GM12878 (cell line): ENCODE data around the gene GALNTL6. TPM values are rescaled to one million over a fixed set of nuclear protein-coding genes. Genes with fewer than 3 reads are reported as not detected.

Experiments
- ATAC-seq: fragments of 200-7000 bp; cut with Tn5 transposase; 3 replicates; pipeline ENCODE4 v1.9.1; 2020; ENCODE audit warnings: mild to moderate bottlenecking, moderate library complexity
- BruUV-seq: library from RNA; stranded (reverse); fragments of 400-500 nt; replicated peaks from 2 replicates; lab custom pipeline; 2021; lab: Mats Ljungman, UMichigan
- CTCF ChIA-PET: fragments of 300-600 bp; sonication (Branson Sonifier 250); formaldehyde crosslinking; extraction: SDS; loops from one replicate; lab custom pipeline; 2021; ENCODE audit warnings: inconsistent platforms; lab: Yijun Ruan, JAX
- POLR2A ChIA-PET: fragments of 350-600 bp; formaldehyde crosslinking; extraction: SDS; loops from one replicate; lab custom pipeline; 2021; ENCODE audit warnings: inconsistent platforms; lab: Charles Lee
- RAD21 ChIA-PET: fragments of 300-600 bp; sonication (Branson Sonifier 250); formaldehyde crosslinking; loops from one replicate; lab custom pipeline; 2023; ENCODE audit warnings: antibody characterized with exemption; ENCODE audit not compliant: unreplicated experiment; lab: Charles Lee
- SMC1A ChIA-PET: fragments of 300-600 bp; sonication (Branson Sonifier 250); formaldehyde crosslinking; loops from one replicate; lab custom pipeline; 2023; ENCODE audit not compliant: unreplicated experiment, uncharacterized antibody; lab: Charles Lee
- DNase-seq: peaks from one replicate; pipeline ENCODE4 v3.0.0-alpha.2; 2011; ENCODE audit warnings: low read depth, low spot score
- FAIRE-seq: peaks from 3 replicates; lab custom pipeline; 2011; peaks lifted over from hg19 to GRCh38; lab: Jason Lieb, UNC
- H2AFZ ChIP-seq: 2 replicates; pipeline ENCODE4 v1.6.0; 2011; ENCODE audit warnings: low read depth, low read length, control low read depth; ENCODE audit not compliant: control insufficient read depth
- H3K27ac ChIP-seq: 2 replicates; pipeline ENCODE4 v1.5.1; 2011; ENCODE audit warnings: control low read depth; ENCODE audit not compliant: control insufficient read depth, insufficient read depth
- H3K27me3 ChIP-seq, 2 experiments: replicated peaks in 1 of 2; 2 replicates each; pipeline versions ENCODE4 v1.6.0 to v1.6.1; 2011; ENCODE audit warnings: low read length in 1 of 2; ENCODE audit not compliant: control insufficient read depth in 2 of 2, insufficient read depth in 2 of 2
- H3K36me3 ChIP-seq, 2 experiments: 2 replicates each; pipeline ENCODE4 v1.5.1; 2011; ENCODE audit warnings: low read length in 1 of 2; ENCODE audit not compliant: control insufficient read depth in 2 of 2, insufficient read depth in 2 of 2
- H3K4me1 ChIP-seq: 2 replicates; pipeline ENCODE4 v1.6.1; 2011; ENCODE audit warnings: mild to moderate bottlenecking, low read length, moderate library complexity, mixed read lengths; ENCODE audit not compliant: control insufficient read depth, insufficient read depth
- H3K4me2 ChIP-seq: 2 replicates; pipeline ENCODE4 v1.6.0; 2011; ENCODE audit warnings: control low read depth; ENCODE audit not compliant: control insufficient read depth, insufficient read depth
- H3K4me3 ChIP-seq: fragments of 200-600 bp; sonication (generic); 2 replicates; pipeline ENCODE4 v1.5.1; 2016
- H3K79me2 ChIP-seq: 2 replicates; pipeline ENCODE4 v1.6.0; 2011; ENCODE audit warnings: low read length; ENCODE audit not compliant: control insufficient read depth, insufficient read depth
- H3K9ac ChIP-seq: 2 replicates; pipeline ENCODE4 v1.8.0; 2011; ENCODE audit warnings: low read length, control low read depth, mixed read lengths; ENCODE audit not compliant: control insufficient read depth, insufficient read depth
- H3K9me3 ChIP-seq: replicated peaks from 3 replicates; pipeline ENCODE4 v1.5.1; 2011; ENCODE audit warnings: mild to moderate bottlenecking, low read length; ENCODE audit not compliant: control insufficient read depth, insufficient read depth
- H4K20me1 ChIP-seq: 2 replicates; pipeline ENCODE4 v1.6.0; 2011; ENCODE audit not compliant: control insufficient read depth, insufficient read depth
- CEBPB ChIP-seq, 2 experiments: fragments of 150-350 bp in 1 of 2; IDR thresholded peaks; 2 replicates each; pipeline ENCODE4 v1.6.1; 2012 to 2014; ENCODE audit warnings: low read depth in 2 of 2, low read length in 2 of 2, borderline replicate concordance in 1 of 2, inconsistent platforms in 1 of 2
- EZH2 ChIP-seq: IDR thresholded peaks from 2 replicates; pipeline ENCODE4 v1.6.1; 2012; ENCODE audit warnings: low read depth, mild to moderate bottlenecking, control low read depth, inconsistent platforms, low read length, borderline replicate concordance; ENCODE audit not compliant: control insufficient read depth
- KDM1A ChIP-seq: fragments of 200-600 bp; sonication (generic); IDR thresholded peaks from 2 replicates; pipeline ENCODE4 v1.6.1; 2016; ENCODE audit warnings: borderline replicate concordance
- RB1 ChIP-seq: fragments of 450-650 bp; formaldehyde crosslinking; IDR thresholded peaks from 2 replicates; pipeline ENCODE4 v1.6.1; 2017; ENCODE audit warnings: mild to moderate bottlenecking, borderline replicate concordance
- RBBP5 ChIP-seq: fragments of 200-600 bp; sonication (generic); conservative IDR thresholded peaks from 2 replicates; pipeline ENCODE4 v1.6.1; 2016
- TCF7 ChIP-seq: IDR thresholded peaks from 2 replicates; pipeline ENCODE4 v1.6.1; 2014; ENCODE audit warnings: antibody characterized with exemption, borderline replicate concordance
- ZNF592 ChIP-seq: fragments of 450-650 bp; IDR thresholded peaks from 2 replicates; pipeline ENCODE4 v1.6.1; 2017; ENCODE audit warnings: mild to moderate bottlenecking, moderate library complexity
- WGBS: methylation state at CpG from one replicate; pipeline ENCODE4 v1.1.6; 2016; ENCODE audit warnings: low lambda C conversion rate; ENCODE audit not compliant: insufficient replicate concordance, insufficient coverage; ENCODE audit errors: missing lambda C conversion rate; 5-methylcytosine and 5-hydroxymethylcytosine counted together
- in situ Hi-C: fragments of 300-500 bp; cut with MboI; formaldehyde crosslinking; loops from 9 replicates; pipeline ENCODE4 v1.14.3; 2018; ENCODE audit warnings: mixed read lengths
- intact Hi-C: fragments of 100-400 bp; cut with micrococcal nuclease; formaldehyde crosslinking; loops from one replicate; pipeline ENCODE4 v1.14.2; 2022; ENCODE audit not compliant: unreplicated experiment
- polyA plus RNA-seq, 11 experiments: library from polyadenylated mRNA; depleted of rRNA in 4 of 11; unstranded in 6 of 11; stranded (reverse) in 5 of 11; fragments of >200 nt; fragmentation: Nextera tagmentation in 4 of 11; fragmentation: Illumina TruSeq in 1 of 11; extraction: Ambion mirVana in 4 of 11; extraction: Trizol in 1 of 11; gene quantifications; 1 replicate in 1 of 11; 2 replicates in 10 of 11; pipeline versions ENCODE4 v1.2.1 to v1.2.3, GENCODE V29; 2011 to 2016; ENCODE audit warnings: inconsistent platforms in 2 of 11, missing spikeins in 2 of 11, low read depth in 1 of 11
- total RNA-seq, 4 experiments: library from RNA; depleted of rRNA in 3 of 4; stranded (reverse); fragments of >200 nt in 3 of 4; fragmentation: Illumina TruSeq in 1 of 4; extraction: Trizol in 1 of 4; gene quantifications; 2 replicates each; pipeline versions ENCODE4 v1.2.1 to v1.2.3, GENCODE V29; 2013 to 2021
- TF ChIP-seq, protein P1 (sequence below): fragments of 450-650 bp; IDR thresholded peaks from 2 replicates; pipeline ENCODE4 v1.6.1; 2017; ENCODE audit warnings: mild to moderate bottlenecking, low read depth, inconsistent platforms; ENCODE audit not compliant: poor library complexity, severe bottlenecking

Gene GALNTL6
- total and polyA plus RNA-seq, 10 of the 15 experiments (the other 5 are each of a cell fraction or from before 2014, with no cell fraction given), result 0.01 to 0.29 TPM; not detected in 8

DNA sequence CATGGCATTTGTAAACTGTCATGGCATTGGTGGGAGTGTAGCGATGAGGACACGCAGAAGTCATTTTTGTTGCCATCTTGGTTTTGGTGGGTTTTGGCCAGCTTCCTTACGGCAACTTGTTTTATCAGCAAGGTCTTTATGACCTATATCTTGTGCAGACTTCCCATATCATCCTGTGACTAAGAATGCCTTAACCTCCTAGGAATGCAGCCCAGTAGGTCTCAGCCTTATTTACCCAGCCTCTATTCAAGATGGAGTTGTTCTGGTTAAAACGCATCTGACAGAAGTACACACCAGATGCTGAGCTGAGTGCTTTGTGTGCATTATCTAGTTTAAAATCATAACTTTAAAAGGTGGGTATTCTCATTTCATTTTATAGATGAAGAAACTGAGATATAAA, 1086.7 kb downstream of the GALNTL6 start:
- DNase-seq (no peak), FAIRE-seq (no peak), ATAC-seq (no peak)
- no peaks in the 10 kb centered on the region for H3K36me3 ChIP-seq
- H3K27ac ChIP-seq, result no peak overlapping the region
- H3K27me3 ChIP-seq, result no peaks in the 10 kb centered on the region; a peak in 1 of 4 replicates
- H3K9ac ChIP-seq, result no peak overlapping the region
- no peak overlapping the region for H3K4me2 ChIP-seq
- 76% methylated on average over 4 of the region's 4 CpGs for WGBS
- ChIA-PET SMC1A (no interaction called here), CTCF (interaction anchor here (1.1 kb wide), 1 partner anchor 67 kb away, joined by 3 read pairs; no protein-coding TSS in a partner anchor), POLR2A (no interaction called here), RAD21 (no interaction called here)
- TF ChIP-seq ZNF592 (no peak), KDM1A (no peak)
- no peaks in the 10 kb centered on the region for H3K4me1 ChIP-seq
- H4K20me1 ChIP-seq, result no peaks in the 10 kb centered on the region
- H3K9me3 ChIP-seq, result no peaks in the 10 kb centered on the region
- intact Hi-C loops, result loop anchor here (10.0 kb wide), 1 partner anchor 355 kb away; no protein-coding TSS in a partner anchor
- in situ Hi-C loops, result no loop called here
- no peak overlapping the region for H3K4me3 ChIP-seq
- BruUV-seq, result no TSS peak
- no peak overlapping the region for H2AFZ ChIP-seq
- no peaks in the 10 kb centered on the region for H3K79me2 ChIP-seq

- H3K9me3 ChIP-seq, result no peaks in the 10 kb centered on the region
- CTCF ChIA-PET, result interaction anchor here (1.1 kb wide), 1 partner anchor 68 kb away, joined by 3 read pairs; no protein-coding TSS in a partner anchor
- DNase-seq, result no peak
- no peaks in the 10 kb centered on the region for H4K20me1 ChIP-seq
- no peaks in the 10 kb centered on the region for H3K4me1 ChIP-seq
- no peaks in the 10 kb centered on the region; a peak in 1 of 4 replicates for H3K27me3 ChIP-seq
- in situ Hi-C loops, result no loop called here
- H3K79me2 ChIP-seq, result no peaks in the 10 kb centered on the region
- WGBS, result 33% methylated on average over 4 of the region's 4 CpGs
- no peak for FAIRE-seq
- BruUV-seq, result no TSS peak
- no peak for ATAC-seq
- H3K27ac ChIP-seq, result no peak overlapping the region
- H3K9ac ChIP-seq, result no peak overlapping the region
- intact Hi-C loops, result no loop called here
- SMC1A ChIA-PET, result no interaction called here
- H3K4me3 ChIP-seq, result no peak overlapping the region
- no peak overlapping the region for H2AFZ ChIP-seq
- RAD21 ChIA-PET, result no interaction called here
- H3K4me2 ChIP-seq, result no peak overlapping the region
- POLR2A ChIA-PET, result no interaction called here
- no peaks in the 10 kb centered on the region for H3K36me3 ChIP-seq
- TF ChIP-seq EZH2 (no peak), CEBPB (IDR thresholded peaks at IDR 0.05; ENCODE audit: borderline replicate concordance in 1 of 2, low read depth in 2 of 2, low read length in 2 of 2) (no peak), RB1 (no peak), RBBP5 (no peak), TCF7 (no peak)
- TF ChIP-seq, protein P1, sequence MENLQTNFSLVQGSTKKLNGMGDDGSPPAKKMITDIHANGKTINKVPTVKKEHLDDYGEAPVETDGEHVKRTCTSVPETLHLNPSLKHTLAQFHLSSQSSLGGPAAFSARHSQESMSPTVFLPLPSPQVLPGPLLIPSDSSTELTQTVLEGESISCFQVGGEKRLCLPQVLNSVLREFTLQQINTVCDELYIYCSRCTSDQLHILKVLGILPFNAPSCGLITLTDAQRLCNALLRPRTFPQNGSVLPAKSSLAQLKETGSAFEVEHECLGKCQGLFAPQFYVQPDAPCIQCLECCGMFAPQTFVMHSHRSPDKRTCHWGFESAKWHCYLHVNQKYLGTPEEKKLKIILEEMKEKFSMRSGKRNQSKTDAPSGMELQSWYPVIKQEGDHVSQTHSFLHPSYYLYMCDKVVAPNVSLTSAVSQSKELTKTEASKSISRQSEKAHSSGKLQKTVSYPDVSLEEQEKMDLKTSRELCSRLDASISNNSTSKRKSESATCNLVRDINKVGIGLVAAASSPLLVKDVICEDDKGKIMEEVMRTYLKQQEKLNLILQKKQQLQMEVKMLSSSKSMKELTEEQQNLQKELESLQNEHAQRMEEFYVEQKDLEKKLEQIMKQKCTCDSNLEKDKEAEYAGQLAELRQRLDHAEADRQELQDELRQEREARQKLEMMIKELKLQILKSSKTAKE, result no peak
Measured at GRCh38 chr4:172900900-172901299, 1087.7 kb downstream of the GALNTL6 start.
